Smooth muscle cell (in vitro differentiated cells): ENCODE measurements around the gene STX8. TPM values are rescaled to one million over a fixed set of nuclear protein-coding genes. Genes with fewer than 3 reads are reported as not detected.
"Not testable (repeated sequence)": the region's sequence is repeated elsewhere in the genome, so short reads cannot be mapped to it uniquely, and the experiment has no call there.

ENCODE experiments used
- DNase-seq: peaks from one replicate; lab custom pipeline; 2025; ENCODE audit not compliant: unreplicated experiment; lab: John Stamatoyannopoulos, UW
- H2AFZ ChIP-seq: fragments of 200-600 bp; sonication (generic); 2 replicates; pipeline ENCODE4 v1.6.0; 2016; ENCODE audit warnings: antibody characterized with exemption, low read depth, mild to moderate bottlenecking
- H3F3A ChIP-seq: fragments of 200-600 bp; sonication (generic); 2 replicates; pipeline ENCODE4 v1.6.0; 2017; ENCODE audit warnings: antibody characterized with exemption, low read depth
- H3K27ac ChIP-seq: fragments of 200-600 bp; sonication (generic); 2 replicates; pipeline ENCODE4 v1.5.1; 2016; ENCODE audit warnings: low read depth, mild to moderate bottlenecking
- H3K27me3 ChIP-seq: fragments of 200-600 bp; sonication (generic); 2 replicates; pipeline ENCODE4 v1.6.1; 2016; ENCODE audit warnings: low read depth, mild to moderate bottlenecking
- H3K36me3 ChIP-seq: fragments of 200-600 bp; sonication (generic); 2 replicates; pipeline ENCODE4 v1.5.1; 2016; ENCODE audit warnings: low read depth
- H3K4me1 ChIP-seq: fragments of 200-600 bp; sonication (generic); 2 replicates; pipeline ENCODE4 v1.5.1; 2016; ENCODE audit warnings: low read depth
- H3K4me2 ChIP-seq: fragments of 200-600 bp; sonication (generic); 2 replicates; pipeline ENCODE4 v1.6.0; 2016; ENCODE audit warnings: mild to moderate bottlenecking
- H3K4me3 ChIP-seq: fragments of 200-600 bp; sonication (generic); 2 replicates; pipeline ENCODE4 v1.5.1; 2016; ENCODE audit warnings: mild to moderate bottlenecking
- H3K79me2 ChIP-seq: fragments of 200-600 bp; sonication (generic); 2 replicates; pipeline ENCODE4 v1.6.0; 2016; ENCODE audit warnings: low read depth, mild to moderate bottlenecking
- H3K9ac ChIP-seq: fragments of 200-600 bp; sonication (generic); 2 replicates; pipeline ENCODE4 v1.6.0; 2016; ENCODE audit warnings: low read depth
- H3K9me3 ChIP-seq: fragments of 200-600 bp; sonication (generic); replicated peaks from 2 replicates; pipeline ENCODE4 v1.5.1; 2016; ENCODE audit warnings: low read depth
- H4K20me1 ChIP-seq: fragments of 200-600 bp; sonication (generic); 2 replicates; pipeline ENCODE4 v1.6.0; 2016; ENCODE audit warnings: low read depth
- CTCF ChIP-seq: fragments of 200-600 bp; sonication (generic); IDR thresholded peaks from 2 replicates; pipeline ENCODE4 v1.5.1; 2017; ENCODE audit warnings: borderline replicate concordance, mild to moderate bottlenecking, antibody characterized with exemption; ENCODE audit not compliant: insufficient read depth, poor library complexity, severe bottlenecking
- WGBS: methylation state at CpG from one replicate; pipeline ENCODE4 v1.1.7; 2016; ENCODE audit warnings: low lambda C conversion rate; 5-methylcytosine and 5-hydroxymethylcytosine counted together
- polyA plus RNA-seq: library from polyadenylated mRNA; unstranded; fragments of >200 nt; fragmentation: Nextera tagmentation; extraction: Ambion mirVana; gene quantifications from 2 replicates; pipeline ENCODE4 v1.2.1, GENCODE V29; 2016
- total RNA-seq: library from RNA; depleted of rRNA; stranded (reverse); fragments of >200 nt; gene quantifications from 2 replicates; pipeline ENCODE4 v1.2.3, GENCODE V29; 2014

Gene STX8
- total and polyA plus RNA-seq, 2 experiments from 2014 or later, result 63.8 to 88.5 TPM

- no peak overlapping the region for H3K27ac ChIP-seq
- 90% methylated on average over 11 of the region's 11 CpGs for WGBS
- H3K4me1 ChIP-seq, result no peaks in the 10 kb centered on the region
- H3K36me3 ChIP-seq, result peaks cover 5% of the 10 kb centered on the region
- no peaks in the 10 kb centered on the region for H3K9me3 ChIP-seq
- H3F3A ChIP-seq, result no peaks in the 10 kb centered on the region
- no peak overlapping the region for H3K4me3 ChIP-seq
- TF ChIP-seq CTCF, result no peak
- no peak overlapping the region for H3K4me2 ChIP-seq
- H4K20me1 ChIP-seq, result peaks cover 19% of the 10 kb centered on the region
- no peak overlapping the region for H2AFZ ChIP-seq
- H3K79me2 ChIP-seq, result no peaks in the 10 kb centered on the region
- no peak for DNase-seq
- no peaks in the 10 kb centered on the region for H3K27me3 ChIP-seq
- no peak overlapping the region for H3K9ac ChIP-seq
These were observed 6.5 kb downstream of the STX8 start for GRCh38 chr17:9568957-9569588.

- Histone ChIP-seq H3K79me2 (peaks cover 5% of the 10 kb centered on the region), H3K27me3 (no peaks in the 10 kb centered on the region), H3K9me3 (no peaks in the 10 kb centered on the region), H3K36me3 (peaks cover 5% of the 10 kb centered on the region), H2AFZ (no peak overlapping the region), H3K4me2 (no peak overlapping the region), H4K20me1 (peaks cover 21% of the 10 kb centered on the region), H3K27ac (no peak overlapping the region), H3K9ac (no peak overlapping the region), H3K4me1 (no peaks in the 10 kb centered on the region), H3K4me3 (no peak overlapping the region), H3F3A (no peaks in the 10 kb centered on the region)
- no peak for TF ChIP-seq CTCF
- no peak for DNase-seq
These were observed 7.6 kb downstream of the STX8 start for GRCh38 chr17:9568004-9568403.

- H3F3A ChIP-seq, H3K27me3 ChIP-seq, H2AFZ ChIP-seq, H3K9ac ChIP-seq, H3K4me2 ChIP-seq, H3K36me3 ChIP-seq, H3K9me3 ChIP-seq, H3K4me1 ChIP-seq, H3K79me2 ChIP-seq, H3K27ac ChIP-seq, DNase-seq, H3K4me3 ChIP-seq: not testable (repeated sequence)
- over 99% methylated on average over 5 of the region's 5 CpGs for WGBS
- peaks cover 21% of the 10 kb centered on the region for H4K20me1 ChIP-seq
These were observed 8.9 kb downstream of the STX8 start for GRCh38 chr17:9566739-9567138.

- DNase-seq, result no peak
- 92% methylated on average over 7 of the region's 7 CpGs for WGBS
These were observed 9.6 kb downstream of the STX8 start for GRCh38 chr17:9566067-9566466.

More at GRCh38 chr17:9566067-9566466, 9.6 kb downstream of the STX8 start:
- no peak overlapping the region for H3K27ac ChIP-seq
- H3K9me3 ChIP-seq, result no peaks in the 10 kb centered on the region
- no peak overlapping the region for H2AFZ ChIP-seq
- H3K79me2 ChIP-seq, result peaks cover 5% of the 10 kb centered on the region
- H4K20me1 ChIP-seq, result peaks cover 21% of the 10 kb centered on the region
- H3K4me2 ChIP-seq, result no peak overlapping the region
- peaks cover 5% of the 10 kb centered on the region for H3K36me3 ChIP-seq
- no peak overlapping the region for H3K9ac ChIP-seq
- H3K27me3 ChIP-seq, result no peaks in the 10 kb centered on the region
- H3K4me1 ChIP-seq, result no peaks in the 10 kb centered on the region
- no peaks in the 10 kb centered on the region for H3F3A ChIP-seq
- H3K4me3 ChIP-seq, result no peak overlapping the region
- no peak for TF ChIP-seq CTCF
